ENCODE measurements around the gene MBD5.

DNA sequence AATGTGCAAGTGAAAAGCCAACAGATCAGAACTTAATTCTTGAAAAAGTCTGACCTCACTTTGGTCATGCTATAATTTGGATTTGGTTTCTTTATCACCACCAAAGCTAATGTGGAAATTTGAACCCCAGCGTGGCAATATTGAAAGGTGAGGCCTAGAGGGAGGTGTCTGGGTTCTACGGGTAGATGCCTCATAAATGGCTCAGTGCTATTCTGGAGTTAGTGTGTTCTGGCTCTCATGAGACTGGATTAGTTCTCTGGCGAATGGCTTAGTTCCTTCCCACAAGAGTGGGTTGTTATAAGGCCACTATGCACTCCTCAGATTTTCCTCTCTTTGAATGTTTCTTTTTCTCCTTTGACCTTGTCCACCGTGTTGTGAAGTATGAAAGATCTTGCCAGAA is 22.7 kb upstream of the MBD5 start:
- TF ChIP-seq, protein P1, sequence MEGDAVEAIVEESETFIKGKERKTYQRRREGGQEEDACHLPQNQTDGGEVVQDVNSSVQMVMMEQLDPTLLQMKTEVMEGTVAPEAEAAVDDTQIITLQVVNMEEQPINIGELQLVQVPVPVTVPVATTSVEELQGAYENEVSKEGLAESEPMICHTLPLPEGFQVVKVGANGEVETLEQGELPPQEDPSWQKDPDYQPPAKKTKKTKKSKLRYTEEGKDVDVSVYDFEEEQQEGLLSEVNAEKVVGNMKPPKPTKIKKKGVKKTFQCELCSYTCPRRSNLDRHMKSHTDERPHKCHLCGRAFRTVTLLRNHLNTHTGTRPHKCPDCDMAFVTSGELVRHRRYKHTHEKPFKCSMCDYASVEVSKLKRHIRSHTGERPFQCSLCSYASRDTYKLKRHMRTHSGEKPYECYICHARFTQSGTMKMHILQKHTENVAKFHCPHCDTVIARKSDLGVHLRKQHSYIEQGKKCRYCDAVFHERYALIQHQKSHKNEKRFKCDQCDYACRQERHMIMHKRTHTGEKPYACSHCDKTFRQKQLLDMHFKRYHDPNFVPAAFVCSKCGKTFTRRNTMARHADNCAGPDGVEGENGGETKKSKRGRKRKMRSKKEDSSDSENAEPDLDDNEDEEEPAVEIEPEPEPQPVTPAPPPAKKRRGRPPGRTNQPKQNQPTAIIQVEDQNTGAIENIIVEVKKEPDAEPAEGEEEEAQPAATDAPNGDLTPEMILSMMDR (IDR thresholded peaks at IDR 0.05), result no peak
- TF ChIP-seq POLR2A (IDR thresholded peaks at IDR 0.05), result no peak
